ENCODE measurements around the gene NOS1. TPM values are rescaled to one million over a fixed set of nuclear protein-coding genes. Genes with fewer than 3 reads are reported as not detected.

Gene NOS1
- total RNA-seq, 4 donors from 2014 or later, result not detected

DNA sequence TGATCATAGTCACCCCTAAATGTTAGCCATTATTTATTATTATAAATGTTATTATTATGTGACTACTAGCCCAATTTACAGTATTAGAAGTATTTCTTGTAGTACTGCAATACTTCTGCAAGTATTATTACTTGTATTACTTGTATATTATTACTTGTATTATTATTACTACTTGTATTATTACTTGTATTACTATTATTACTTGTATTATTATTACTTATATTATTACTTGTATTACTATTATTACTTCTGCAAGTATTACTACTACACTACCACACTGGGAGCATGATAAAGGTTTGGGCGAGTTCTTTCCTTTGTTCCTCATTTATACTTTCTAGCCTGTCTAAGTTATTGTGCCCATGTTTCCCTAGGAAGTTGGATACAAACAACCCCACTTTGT lies 67.9 kb downstream of the NOS1 start:
- TF ChIP-seq, protein P1, sequence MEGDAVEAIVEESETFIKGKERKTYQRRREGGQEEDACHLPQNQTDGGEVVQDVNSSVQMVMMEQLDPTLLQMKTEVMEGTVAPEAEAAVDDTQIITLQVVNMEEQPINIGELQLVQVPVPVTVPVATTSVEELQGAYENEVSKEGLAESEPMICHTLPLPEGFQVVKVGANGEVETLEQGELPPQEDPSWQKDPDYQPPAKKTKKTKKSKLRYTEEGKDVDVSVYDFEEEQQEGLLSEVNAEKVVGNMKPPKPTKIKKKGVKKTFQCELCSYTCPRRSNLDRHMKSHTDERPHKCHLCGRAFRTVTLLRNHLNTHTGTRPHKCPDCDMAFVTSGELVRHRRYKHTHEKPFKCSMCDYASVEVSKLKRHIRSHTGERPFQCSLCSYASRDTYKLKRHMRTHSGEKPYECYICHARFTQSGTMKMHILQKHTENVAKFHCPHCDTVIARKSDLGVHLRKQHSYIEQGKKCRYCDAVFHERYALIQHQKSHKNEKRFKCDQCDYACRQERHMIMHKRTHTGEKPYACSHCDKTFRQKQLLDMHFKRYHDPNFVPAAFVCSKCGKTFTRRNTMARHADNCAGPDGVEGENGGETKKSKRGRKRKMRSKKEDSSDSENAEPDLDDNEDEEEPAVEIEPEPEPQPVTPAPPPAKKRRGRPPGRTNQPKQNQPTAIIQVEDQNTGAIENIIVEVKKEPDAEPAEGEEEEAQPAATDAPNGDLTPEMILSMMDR (IDR thresholded peaks at IDR 0.05; ENCODE audit: low read depth), result no peak

DNA sequence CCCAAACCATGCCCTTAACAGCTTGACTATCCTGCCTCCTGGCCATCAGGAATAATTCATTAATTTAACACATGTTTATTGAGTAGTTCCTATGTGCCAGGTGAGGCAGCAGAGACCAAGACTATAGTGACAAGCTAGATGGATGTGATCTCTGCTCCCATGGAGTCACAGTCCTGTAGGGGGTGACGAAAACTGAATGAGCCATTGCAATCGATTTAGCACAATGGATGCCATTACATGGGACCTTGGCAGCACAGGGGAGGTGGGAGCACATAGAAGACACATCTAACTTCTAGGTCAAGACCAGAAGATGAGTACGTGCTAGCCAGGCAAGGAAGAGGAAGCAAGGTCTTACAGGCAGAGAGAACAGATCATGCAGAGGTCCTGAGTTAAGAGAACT lies 68.7 kb downstream of the NOS1 start:
- TF ChIP-seq, protein P1 (IDR thresholded peaks at IDR 0.05; ENCODE audit: low read depth), result no peak

DNA sequence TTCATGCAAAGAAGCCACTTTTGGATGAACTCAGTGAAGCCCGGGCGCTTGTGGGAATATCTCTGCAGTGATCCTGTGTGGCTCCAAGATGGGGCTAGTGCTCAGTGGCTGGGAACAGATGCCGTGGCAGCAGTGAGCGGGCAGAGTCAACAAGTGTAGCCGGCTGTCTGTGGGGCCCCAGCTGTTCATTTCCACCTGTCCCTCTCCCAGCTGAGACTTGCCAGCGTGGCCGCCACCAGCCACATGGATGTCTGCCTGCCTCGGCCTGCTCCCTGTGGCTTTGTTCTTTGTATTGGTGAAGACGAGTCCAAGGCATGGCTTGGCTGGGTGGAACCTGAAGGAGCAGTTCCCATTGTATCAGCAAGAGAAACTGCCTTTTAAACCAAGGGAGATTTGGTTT lies 77.3 kb downstream of the NOS1 start:
- TF ChIP-seq, protein P1 (IDR thresholded peaks at IDR 0.05; ENCODE audit: low read depth), result no peak

DNA sequence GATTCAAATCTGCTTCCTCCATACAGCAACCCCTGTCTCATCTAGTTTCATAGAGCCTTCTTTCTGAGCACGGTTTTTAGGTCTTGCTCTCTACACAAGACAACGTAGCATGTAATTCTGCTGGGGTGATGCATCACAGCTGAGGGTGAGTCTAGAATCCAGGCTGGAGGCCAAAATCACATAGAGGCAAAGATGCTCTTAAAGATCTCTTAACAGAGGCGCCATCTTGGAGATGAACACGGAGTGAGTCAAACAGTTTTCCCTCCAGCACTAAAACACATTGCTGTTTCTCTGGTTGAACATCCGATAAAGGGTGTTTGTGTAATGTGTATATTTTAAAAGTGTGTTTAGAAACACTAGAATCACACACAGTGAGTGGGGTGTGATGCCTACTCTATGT lies 78.9 kb downstream of the NOS1 start:
- TF ChIP-seq, protein P1 (IDR thresholded peaks at IDR 0.05; ENCODE audit: low read depth), result no peak

DNA sequence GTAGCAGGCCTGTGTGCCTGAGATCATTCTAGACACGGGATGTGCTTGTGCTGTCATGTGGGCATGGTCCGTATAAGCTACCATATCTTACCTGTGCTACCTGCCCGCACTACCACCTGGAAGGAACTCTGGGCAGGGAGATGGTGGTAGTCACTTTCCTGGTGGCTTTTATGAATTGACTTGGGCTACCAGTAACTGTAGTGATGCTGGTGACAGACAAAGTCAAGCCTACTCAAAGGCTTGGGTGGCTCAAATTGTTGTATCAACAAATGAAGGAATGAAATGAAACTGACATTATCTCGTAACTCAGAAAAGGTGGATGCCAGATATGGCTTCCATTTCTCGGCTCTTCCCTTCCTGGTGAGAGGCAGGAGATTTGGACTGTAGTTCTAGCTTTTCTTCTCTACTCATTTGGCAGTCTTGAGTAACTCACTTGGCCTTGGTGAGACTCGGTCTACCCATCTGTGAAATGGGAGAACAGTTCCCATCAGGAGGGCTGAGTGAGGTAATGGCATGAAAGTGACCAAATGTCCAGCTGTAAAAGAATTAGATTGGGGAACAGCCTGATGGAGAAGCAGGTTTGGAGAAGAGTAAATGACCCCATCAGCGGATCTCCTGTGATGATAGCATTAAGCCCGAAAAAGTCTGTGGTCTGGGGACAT lies 81.3 kb downstream of the NOS1 start:
- TF ChIP-seq, protein P1 (IDR thresholded peaks at IDR 0.05; ENCODE audit: low read depth), result no peak

DNA sequence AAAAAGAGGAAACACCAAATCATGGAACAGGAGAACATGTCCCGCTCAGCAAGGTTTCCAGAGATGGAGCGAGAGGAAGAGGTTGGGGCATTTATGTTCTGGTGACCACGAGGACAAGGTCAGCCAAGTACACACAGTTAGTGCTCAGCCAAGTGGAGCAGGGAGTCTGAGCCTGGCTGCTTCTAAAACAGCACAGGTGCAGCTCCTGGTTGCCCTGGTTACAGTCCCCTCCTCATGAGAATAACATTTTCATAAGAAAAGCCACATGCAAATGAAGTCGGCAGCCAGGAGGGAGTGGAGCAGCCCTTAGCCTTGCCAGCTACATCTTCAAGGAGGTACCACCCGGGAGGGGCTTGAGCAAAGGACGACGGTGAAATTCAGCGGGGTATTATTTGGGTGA lies 81.8 kb downstream of the NOS1 start:
- TF ChIP-seq, protein P1 (IDR thresholded peaks at IDR 0.05; ENCODE audit: low read depth), result no peak

DNA sequence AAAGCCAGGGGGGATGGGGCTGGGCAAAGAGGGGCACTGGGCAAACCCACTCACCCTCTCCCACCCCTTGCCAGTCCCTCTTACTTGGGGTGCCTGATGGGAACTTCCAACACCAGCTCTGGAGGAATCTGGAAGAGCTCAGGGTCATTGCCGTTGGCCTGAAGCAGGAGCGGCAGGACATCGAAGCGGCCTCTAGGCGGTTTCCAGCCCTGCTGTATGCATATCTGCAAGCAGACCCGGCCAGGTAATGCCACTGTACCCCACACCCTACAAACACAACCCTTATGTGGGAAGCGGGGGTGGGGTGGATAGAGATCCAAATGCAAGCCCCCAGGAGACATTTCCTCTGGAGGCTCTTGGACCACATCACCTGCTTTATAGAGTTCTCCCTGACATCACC lies 83.6 kb downstream of the NOS1 start:
- TF ChIP-seq, protein P1 (IDR thresholded peaks at IDR 0.05; ENCODE audit: low read depth), result no peak
